T-helper 2 cell treated with Interferon-gamma antibody and Interleukin-4, amounts not matched to agents 5 μg/mL and 100 μg/mL, for 36 hours (primary cell): Measurements from ENCODE around the gene NUTF2.
A peak's percentile ranks its signal among the peaks of the same experiment; 100 is the strongest.

ENCODE experiments used
- DNase-seq: peaks from one replicate; pipeline ENCODE4 v3.0.0; 2021; ENCODE audit warnings: low spot score
- H3K27ac Mint-ChIP-seq: one replicate; pipeline ENCODE4 v1.8.0; 2021; ENCODE audit warnings: mild to moderate bottlenecking, mixed read lengths
- H3K27me3 Mint-ChIP-seq: one replicate; pipeline ENCODE4 v1.8.0; 2021; ENCODE audit warnings: low read depth, mixed read lengths
- H3K36me3 Mint-ChIP-seq: one replicate; pipeline ENCODE4 v1.8.0; 2021; ENCODE audit warnings: low read depth, mixed read lengths
- H3K4me1 Mint-ChIP-seq: one replicate; pipeline ENCODE4 v1.8.0; 2021; ENCODE audit warnings: low read depth, mixed read lengths
- H3K4me3 Mint-ChIP-seq: one replicate; pipeline ENCODE4 v1.8.0; 2022; ENCODE audit warnings: mild to moderate bottlenecking, moderate library complexity, mixed read lengths
- H3K9me3 Mint-ChIP-seq: one replicate; pipeline ENCODE4 v1.8.0; 2021; ENCODE audit warnings: mixed read lengths

The NUTF2 gene

DNA sequence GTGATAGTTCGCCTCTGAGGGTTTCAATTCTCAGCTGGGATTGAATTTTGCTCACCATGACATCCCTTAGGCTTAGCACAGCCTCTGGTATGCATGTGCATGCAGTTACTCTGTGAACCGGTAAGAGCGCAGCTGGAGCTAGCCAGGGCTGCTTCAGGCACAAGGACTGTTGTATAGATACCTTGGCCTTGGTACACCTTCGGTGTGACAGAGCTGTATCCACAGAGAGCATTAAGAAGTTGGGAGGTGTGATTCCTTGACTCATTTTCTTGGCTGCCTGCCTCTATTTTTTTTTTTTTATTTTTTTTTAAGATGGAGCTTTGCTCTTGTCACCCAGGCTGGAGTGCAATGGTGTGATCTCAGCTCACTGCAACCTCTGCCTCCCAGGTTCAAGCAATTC, 2.2 kb upstream of the NUTF2 start:
- Mint-ChIP-seq H3K27me3 (no peaks in the 10 kb centered on the region), H3K4me1 (peaks cover 43% of the 10 kb centered on the region), H3K9me3 (no peaks in the 10 kb centered on the region), H3K36me3 (peaks cover 4% of the 10 kb centered on the region), H3K4me3 (peak overlapping the region; percentile 93), H3K27ac (no peak overlapping the region)
- DNase-seq: no peak

DNA sequence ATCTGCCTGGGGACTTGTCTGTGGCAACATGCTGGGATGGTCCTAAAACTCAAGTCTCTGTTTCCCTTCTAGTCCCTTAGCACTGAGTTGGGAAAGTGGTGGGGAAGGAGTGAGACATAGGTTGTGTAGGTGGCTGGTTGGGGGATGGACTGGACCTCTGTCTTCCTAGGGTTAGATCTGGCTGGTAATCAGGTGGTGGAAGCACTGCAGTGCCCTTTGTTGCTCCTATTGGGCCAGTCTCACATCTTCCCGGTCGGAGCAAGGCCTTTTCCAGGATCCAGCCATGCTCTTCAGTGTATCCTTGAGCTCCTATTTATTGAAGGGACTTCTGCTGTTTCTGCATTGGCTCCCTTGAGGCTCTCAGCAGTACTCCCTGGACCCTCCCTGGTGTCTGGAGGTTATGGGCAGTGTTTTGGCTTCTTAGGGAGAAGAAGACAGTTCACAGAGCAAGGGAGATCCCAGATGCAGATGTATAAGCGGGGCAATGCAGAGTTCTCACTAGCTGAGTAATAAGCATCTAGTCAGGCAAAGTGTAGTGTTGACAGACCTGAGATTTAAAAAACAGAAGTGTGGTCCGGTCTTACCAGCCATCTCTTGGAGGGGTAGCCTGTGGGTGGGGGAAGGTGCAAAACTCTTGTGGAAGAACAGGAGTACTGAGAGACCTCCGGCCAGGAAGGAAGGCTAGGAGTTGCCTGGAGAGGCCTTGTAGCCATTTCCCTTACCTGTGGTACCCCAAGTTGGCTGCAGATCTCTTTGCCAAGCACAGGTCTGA, 1.3 kb upstream of the NUTF2 start:
- H3K27me3 Mint-ChIP-seq: no peaks in the 10 kb centered on the region
- peak overlapping the region; percentile 90 for H3K4me3 Mint-ChIP-seq
- DNase-seq: peak; percentile 13
- no peaks in the 10 kb centered on the region for H3K9me3 Mint-ChIP-seq
- peak overlapping the region; percentile 89 for H3K27ac Mint-ChIP-seq
- peaks cover 7% of the 10 kb centered on the region for H3K36me3 Mint-ChIP-seq
- peaks cover 45% of the 10 kb centered on the region for H3K4me1 Mint-ChIP-seq

DNA sequence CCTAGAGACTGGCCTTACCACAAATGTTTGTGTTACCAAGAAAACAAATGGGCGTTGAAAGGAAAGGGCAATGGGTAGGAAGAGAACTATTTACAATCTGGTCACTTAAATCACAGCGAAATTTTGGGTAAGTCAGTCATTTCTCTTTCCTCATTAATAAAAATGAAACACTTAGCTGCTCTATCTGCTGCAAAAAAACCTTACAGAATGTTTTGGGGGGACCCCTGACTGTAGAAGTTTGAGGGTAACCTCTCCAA, 742 bp upstream of the NUTF2 start:
- Mint-ChIP-seq H3K36me3 (peaks cover 7% of the 10 kb centered on the region), H3K4me3 (peak overlapping the region; percentile 90), H3K9me3 (no peaks in the 10 kb centered on the region), H3K4me1 (peaks cover 45% of the 10 kb centered on the region), H3K27me3 (no peaks in the 10 kb centered on the region), H3K27ac (peak overlapping the region; percentile 89)
- no peak for DNase-seq

DNA sequence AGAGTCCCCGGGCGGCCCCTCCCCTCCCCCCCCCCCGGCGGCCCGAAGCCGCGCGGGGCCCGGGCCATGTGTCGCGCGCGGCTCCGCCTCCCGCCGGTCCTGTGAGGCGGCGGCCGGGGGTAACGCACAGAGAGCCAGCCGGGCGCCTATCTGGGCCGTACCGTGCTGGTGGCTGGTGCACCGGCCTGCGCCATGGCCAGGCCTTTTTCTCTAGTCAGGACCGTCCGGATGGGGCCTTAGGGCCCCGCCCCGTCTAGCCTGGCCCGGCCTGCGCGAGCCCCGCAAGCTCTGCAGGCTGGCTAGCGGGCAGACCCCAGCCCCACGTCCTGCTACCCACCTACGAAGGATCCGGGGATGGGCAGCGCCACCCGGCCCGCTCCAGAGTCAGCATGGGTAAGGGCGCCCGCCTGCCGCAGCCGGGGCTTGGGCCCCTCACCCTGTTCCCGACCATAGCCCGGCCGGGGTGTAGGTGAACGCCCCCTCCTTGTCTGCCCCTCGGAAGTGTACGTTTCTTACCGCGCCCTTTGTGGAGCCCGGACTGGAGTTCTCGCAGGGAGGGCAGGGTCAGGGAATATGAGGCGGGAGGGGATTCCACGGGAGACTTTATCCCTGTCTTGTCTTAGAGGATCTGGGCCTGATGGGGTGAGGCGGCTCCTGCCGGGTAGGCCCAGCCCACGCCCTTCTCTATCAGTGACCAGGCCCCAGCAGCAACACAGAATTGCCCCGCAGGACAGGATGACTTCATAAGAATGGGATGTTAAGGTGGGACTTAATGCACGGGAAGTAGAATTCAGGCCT, 530 bp downstream of the NUTF2 start, which contains the start of gene CENPT:
TSS of gene CENPT (minus strand) at position 630 of the 798 bp plus-strand sequence. CDS start 13,834 bp downstream, outside the sequence.
- DNase-seq: peak; percentile 25
- Mint-ChIP-seq H3K36me3 (peaks cover 7% of the 10 kb centered on the region), H3K4me3 (peak within 1 kb of the TSS; percentile 91), H3K4me1 (peaks cover 41% of the 10 kb centered on the region), H3K27me3 (no peaks in the 10 kb centered on the region), H3K27ac (peak within 1 kb of the TSS; percentile 79), H3K9me3 (no peaks in the 10 kb centered on the region)

DNA sequence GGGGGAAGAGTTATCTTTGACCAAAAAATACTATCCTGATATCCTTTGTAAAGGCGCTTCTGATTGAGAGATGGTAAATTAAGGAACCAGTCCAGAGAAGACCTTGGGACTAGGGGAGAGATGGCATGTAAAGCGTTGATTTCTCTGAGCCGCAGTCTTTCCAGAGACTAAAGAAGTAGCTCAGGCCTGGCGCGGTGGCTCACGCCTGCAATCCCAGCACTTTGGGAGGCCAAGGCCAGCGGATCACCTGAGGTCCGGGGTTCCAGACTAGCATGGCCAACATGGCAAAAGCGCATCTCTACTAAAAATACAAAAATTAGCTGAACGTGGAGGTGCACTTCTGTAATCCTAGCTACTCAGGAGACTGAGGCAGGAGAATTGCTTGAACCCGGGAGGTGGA, 1.4 kb downstream of the NUTF2 start:
- Mint-ChIP-seq H3K4me3 (peak overlapping the region; percentile 91), H3K9me3 (no peaks in the 10 kb centered on the region), H3K27ac (no peak overlapping the region), H3K36me3 (peaks cover 7% of the 10 kb centered on the region), H3K27me3 (no peaks in the 10 kb centered on the region), H3K4me1 (peaks cover 39% of the 10 kb centered on the region)
- DNase-seq: no peak

DNA sequence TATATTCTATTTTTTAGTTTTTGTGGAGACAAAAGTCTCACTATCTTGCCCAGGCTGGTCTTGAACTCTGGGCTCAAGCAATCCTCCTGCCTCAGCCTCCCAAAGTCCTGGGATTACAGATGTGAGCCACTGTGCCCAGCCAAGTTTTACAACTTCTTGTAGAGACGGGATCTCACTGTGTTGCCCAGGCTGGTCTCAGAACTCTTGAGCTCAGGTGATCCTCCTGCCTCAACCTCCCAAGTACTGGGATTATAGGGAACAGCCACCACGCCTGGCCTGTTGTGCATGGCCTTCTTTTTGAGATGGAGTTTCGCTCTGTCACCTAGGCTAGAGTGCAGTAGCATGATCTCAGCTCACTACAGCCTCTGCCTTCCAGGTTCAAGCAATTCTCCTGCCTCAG, 6.9 kb downstream of the NUTF2 start:
- H3K27ac Mint-ChIP-seq: no peak overlapping the region

DNA sequence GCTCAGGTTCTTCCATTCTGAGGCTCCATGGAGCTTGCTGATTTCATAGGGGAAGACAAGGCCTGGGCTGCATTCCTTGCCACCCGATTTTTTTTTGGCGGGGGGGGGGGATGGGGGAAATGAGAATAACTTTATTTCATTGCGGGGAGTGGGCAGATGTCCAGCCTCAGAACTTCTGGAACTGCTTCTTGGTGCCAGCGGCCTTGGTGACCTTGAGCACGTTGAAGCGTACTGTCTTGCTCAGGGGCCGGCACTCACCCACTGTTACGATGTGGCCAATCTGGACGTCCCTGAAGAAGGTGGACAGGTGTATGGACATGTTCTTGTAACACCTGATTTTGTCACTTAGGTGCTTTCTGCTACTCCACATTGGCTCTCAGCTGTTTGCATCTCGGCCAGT, 9.1 kb downstream of the NUTF2 start:
- H3K27me3 Mint-ChIP-seq: no peaks in the 10 kb centered on the region
- DNase-seq: no peak
- H3K27ac Mint-ChIP-seq: no peak overlapping the region
- no peak overlapping the region for H3K4me3 Mint-ChIP-seq
- no peaks in the 10 kb centered on the region for H3K36me3 Mint-ChIP-seq
- H3K9me3 Mint-ChIP-seq: no peaks in the 10 kb centered on the region
- H3K4me1 Mint-ChIP-seq: peaks cover 10% of the 10 kb centered on the region

More for the DNA sequence above, 6.9 kb downstream of the NUTF2 start:
- DNase-seq: no peak
- peaks cover 17% of the 10 kb centered on the region for H3K4me1 Mint-ChIP-seq
- no peaks in the 10 kb centered on the region for H3K9me3 Mint-ChIP-seq
- no peaks in the 10 kb centered on the region for H3K27me3 Mint-ChIP-seq
- no peak overlapping the region for H3K4me3 Mint-ChIP-seq
- peaks cover 3% of the 10 kb centered on the region for H3K36me3 Mint-ChIP-seq

DNA sequence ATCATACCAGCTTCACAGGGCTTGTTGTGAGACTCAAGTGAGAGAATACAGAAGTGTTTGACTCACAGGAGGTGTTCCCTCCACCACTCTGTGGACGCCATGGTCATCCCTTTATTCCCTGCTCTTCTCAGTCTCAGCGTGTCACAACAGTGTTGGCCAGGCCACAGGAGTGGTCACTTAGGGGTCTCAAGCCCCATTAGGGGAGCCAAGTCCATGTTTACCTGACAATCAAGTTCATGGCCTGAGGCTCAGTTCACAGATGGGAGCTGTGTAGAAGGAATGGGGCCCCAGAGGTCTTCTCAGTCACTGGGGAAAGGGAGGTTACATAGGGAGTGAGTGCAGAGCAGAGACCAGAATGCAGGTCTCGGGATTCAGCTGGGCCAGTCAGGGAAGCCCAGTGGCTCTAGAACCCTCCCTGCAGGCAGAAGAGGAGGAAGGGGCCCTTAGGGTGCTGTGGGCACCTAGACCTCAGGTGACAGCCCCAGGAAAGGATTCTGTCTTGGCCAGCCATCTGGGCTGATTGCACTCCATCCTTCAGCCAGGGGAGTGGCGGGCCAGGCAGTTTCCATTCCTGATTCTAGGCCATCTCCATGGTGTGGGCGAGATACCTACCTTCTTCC, 10.3 kb downstream of the NUTF2 start:
- Mint-ChIP-seq H3K27me3 (no peaks in the 10 kb centered on the region), H3K9me3 (no peaks in the 10 kb centered on the region), H3K36me3 (peaks cover 2% of the 10 kb centered on the region), H3K4me1 (peaks cover 10% of the 10 kb centered on the region), H3K4me3 (no peak overlapping the region), H3K27ac (peak overlapping the region; percentile 21)
- DNase-seq: no peak

DNA sequence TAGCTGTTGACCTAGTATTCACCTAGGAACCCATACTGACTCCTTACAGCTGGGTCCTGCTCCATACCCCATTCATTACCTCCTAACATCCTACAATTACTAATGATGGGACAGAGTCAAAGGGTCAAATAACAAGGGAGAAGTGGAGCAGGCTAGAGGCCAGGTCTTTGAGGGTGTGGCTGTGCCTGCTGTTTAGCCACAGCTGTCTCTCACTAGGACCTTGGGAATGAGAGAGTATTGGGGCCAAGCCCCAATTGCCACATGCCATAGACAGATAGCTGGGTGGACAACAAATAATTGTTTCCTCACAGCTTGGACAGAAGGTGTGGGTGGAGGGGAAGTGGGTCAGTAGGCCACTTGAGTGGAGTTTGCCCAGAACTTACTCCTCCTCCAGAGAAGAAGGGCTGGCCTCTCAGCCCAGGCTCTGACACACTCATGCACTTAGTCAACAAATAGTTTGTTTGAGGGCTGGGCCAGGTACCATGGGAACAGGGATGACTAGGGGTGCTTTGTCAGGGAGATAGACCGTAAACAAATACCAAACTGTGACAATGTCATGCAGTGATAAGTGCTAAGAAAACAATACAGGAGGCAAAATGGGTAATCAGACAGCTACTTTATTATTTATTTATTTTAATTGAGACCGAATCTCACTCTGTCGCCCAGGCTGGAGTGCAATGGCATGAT, 11.0 kb downstream of the NUTF2 start:
- Mint-ChIP-seq H3K27me3 (no peaks in the 10 kb centered on the region), H3K36me3 (peaks cover 2% of the 10 kb centered on the region), H3K9me3 (no peaks in the 10 kb centered on the region), H3K4me1 (peaks cover 10% of the 10 kb centered on the region), H3K27ac (no peak overlapping the region), H3K4me3 (no peak overlapping the region)
- DNase-seq: no peak

DNA sequence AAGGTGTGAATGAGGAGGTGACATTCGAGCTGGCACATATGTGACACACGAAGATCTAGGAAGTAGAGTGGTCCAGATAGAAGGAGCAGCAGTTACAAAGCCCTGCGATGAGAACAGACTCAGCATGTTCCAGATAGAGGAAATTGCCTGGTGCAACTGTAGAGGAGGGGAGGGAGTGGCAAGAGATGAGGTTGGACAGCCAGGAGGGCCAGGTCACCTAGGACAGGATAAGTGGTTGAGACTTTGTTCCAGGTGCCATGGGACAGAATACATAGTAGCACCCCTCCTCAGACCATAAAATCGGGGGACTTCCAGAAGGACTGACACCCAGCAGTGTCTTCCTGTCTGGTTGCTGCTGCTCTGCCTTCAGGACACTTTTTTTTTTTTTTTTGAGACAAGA, 11.8 kb downstream of the NUTF2 start:
- Mint-ChIP-seq H3K4me1 (peaks cover 10% of the 10 kb centered on the region), H3K9me3 (no peaks in the 10 kb centered on the region), H3K36me3 (peaks cover 2% of the 10 kb centered on the region), H3K4me3 (no peak overlapping the region), H3K27me3 (no peaks in the 10 kb centered on the region), H3K27ac (peak overlapping the region; percentile 58)
- DNase-seq: no peak

DNA sequence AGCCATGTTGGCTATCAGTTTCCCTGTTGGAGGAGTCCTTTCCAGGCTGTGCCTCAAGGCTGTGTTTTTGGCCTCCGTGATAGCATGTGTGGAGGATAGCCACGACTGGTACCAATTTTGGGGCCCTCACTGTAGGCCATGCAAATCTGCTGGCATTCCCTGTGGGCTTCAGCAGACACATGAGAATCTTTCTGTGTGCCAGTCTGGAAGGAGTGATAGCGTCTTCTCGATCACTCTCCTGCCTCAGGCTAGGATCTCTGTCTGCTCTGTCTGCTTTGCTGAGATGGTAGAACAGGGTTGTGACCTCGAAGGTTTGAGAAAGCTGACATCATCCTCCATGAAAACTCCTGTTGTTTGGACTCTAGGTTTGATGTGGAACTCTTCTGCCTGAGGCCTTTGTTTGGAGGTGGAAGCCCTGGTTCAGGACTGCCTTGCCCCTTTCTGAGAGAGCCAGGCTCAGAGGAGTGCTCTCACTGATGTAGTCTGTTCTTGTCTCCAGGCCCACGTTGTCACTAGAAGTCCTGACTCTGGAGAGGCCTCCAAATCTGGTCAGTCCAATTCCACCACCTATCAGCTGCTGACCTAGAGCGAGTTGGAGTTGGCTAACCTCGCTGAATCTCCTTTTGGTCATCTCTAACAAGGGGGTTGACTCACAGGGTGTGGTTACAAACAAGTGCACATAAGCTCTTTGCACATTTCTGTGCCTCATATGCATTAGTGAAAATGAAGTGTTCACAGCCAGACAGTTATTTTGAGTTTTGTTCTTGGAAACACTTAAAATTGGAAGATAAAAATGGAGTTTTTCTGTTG, 14.1 kb downstream of the NUTF2 start:
- peaks cover 5% of the 10 kb centered on the region for H3K36me3 Mint-ChIP-seq
- no peak overlapping the region for H3K27ac Mint-ChIP-seq
- H3K4me1 Mint-ChIP-seq: peaks cover 7% of the 10 kb centered on the region
- no peaks in the 10 kb centered on the region for H3K9me3 Mint-ChIP-seq
- H3K4me3 Mint-ChIP-seq: no peak overlapping the region
- no peak for DNase-seq
- H3K27me3 Mint-ChIP-seq: no peaks in the 10 kb centered on the region

DNA sequence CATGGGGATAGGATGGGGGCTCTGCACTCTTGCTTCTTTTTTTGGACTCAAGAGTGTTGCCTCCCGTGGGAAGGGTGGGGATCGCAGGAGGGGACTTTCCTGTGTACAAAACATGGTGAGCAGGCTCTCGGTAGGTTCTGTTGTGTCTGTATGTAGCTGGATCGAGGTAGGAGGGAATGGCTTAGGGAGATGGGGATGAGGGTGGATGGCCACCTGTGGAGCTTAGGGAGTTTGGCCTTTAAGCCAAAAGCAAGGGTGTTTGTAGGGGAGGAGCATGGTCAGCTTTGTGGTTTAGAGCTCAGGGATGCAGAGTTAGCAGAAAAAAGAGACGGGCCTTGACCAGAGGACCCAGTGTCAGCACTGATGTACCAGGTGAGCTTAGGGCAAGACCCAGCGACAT, 15.1 kb downstream of the NUTF2 start:
- Mint-ChIP-seq H3K27ac (no peak overlapping the region), H3K27me3 (no peaks in the 10 kb centered on the region), H3K36me3 (peaks cover 5% of the 10 kb centered on the region), H3K4me3 (no peak overlapping the region), H3K9me3 (no peaks in the 10 kb centered on the region), H3K4me1 (peaks cover 6% of the 10 kb centered on the region)
- no peak for DNase-seq
